HG02943 (cell line): ENCODE data around the gene NCAPG2.

Source experiments
- ATAC-seq: cut with Tn5 transposase; IDR thresholded peaks from one replicate; pipeline ENCODE4 v1.9.1; 2021; ENCODE audit warnings: mild to moderate bottlenecking, low read depth, moderate library complexity; ENCODE audit not compliant: unreplicated experiment

NCAPG2 gene, protein sequence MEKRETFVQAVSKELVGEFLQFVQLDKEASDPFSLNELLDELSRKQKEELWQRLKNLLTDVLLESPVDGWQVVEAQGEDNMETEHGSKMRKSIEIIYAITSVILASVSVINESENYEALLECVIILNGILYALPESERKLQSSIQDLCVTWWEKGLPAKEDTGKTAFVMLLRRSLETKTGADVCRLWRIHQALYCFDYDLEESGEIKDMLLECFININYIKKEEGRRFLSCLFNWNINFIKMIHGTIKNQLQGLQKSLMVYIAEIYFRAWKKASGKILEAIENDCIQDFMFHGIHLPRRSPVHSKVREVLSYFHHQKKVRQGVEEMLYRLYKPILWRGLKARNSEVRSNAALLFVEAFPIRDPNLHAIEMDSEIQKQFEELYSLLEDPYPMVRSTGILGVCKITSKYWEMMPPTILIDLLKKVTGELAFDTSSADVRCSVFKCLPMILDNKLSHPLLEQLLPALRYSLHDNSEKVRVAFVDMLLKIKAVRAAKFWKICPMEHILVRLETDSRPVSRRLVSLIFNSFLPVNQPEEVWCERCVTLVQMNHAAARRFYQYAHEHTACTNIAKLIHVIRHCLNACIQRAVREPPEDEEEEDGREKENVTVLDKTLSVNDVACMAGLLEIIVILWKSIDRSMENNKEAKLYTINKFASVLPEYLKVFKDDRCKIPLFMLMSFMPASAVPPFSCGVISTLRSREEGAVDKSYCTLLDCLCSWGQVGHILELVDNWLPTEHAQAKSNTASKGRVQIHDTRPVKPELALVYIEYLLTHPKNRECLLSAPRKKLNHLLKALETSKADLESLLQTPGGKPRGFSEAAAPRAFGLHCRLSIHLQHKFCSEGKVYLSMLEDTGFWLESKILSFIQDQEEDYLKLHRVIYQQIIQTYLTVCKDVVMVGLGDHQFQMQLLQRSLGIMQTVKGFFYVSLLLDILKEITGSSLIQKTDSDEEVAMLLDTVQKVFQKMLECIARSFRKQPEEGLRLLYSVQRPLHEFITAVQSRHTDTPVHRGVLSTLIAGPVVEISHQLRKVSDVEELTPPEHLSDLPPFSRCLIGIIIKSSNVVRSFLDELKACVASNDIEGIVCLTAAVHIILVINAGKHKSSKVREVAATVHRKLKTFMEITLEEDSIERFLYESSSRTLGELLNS

DNA sequence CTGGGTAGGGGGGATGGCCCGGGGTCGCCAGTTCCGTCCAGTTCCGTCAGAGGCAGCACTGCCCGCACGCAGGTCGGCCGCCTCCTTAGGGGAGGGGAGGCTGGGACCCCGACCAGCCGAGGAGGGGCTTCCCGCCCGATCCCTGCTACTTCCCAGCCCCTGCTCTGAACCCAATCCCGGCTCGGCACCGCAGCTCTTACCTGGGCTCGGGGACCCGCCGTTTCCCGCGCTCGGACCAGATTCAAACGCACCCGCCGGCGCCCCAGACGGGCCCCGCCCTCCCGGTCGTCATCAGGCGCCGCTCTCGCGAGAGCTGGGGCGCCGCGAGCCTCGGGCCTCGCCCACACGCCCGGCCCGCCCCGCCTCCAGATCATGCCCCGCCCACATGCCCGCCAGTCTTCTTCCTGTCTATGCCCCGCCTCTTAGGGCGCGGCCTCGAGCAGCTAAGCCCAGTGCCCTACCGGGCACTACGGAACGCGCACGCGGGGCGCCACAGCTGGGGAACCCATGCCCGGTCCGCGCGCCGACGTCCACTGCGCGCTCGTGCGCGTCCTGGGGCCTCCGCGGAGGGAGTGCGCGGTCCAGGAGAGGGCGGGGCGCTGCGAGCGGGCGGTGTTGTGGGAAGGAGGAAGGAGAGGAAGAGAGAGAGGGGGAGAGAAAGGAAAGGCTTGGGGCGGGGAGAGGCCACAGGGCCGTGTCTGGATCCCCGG lies at the start of gene NCAPG2:
Gene NCAPG2, minus strand, starts transcription at position 281 of the 710 bp plus-strand sequence. CDS start 2,905 bp downstream, outside the sequence.
- ATAC-seq = peak; percentile 97

DNA sequence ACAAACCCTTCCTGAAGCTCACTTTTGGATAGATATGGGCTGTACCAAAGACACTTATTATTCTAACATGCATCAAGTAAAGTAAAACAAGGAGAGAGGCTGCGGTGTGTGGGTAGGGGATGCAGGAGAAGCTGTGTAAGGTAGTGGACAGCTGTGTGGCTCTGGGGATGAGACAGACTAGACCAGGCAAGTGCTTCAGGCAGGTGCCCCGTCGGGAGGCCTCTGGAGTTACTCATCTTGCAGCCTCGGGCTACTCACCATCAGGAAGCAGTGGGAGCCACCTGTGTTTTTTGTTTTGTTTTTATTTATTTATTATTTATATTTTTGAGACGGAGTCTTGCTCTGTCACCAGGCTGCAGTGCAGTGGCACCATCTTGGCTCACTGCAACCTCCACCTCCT lies 49.3 kb upstream of the NCAPG2 start:
- ATAC-seq = no peak

DNA sequence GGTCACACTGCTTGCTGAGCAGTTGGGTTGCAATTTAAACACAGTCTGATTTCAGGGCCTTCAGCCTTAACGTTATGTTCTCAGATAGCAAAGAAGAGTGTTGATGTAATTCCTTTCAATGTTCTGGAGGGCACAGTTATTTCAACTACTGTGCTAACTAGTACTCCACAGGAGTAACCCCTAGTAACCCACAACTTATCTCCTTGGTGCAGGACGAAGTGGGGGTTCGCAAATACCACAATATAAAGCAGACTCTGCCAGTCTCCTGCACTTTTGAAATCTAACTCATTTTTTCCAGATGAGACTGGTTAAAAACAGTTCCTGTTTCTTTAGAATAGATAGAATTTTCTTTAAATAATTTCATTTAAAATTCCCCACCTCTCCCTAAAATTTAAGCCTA lies 47.1 kb upstream of the NCAPG2 start:
- ATAC-seq = no peak

DNA sequence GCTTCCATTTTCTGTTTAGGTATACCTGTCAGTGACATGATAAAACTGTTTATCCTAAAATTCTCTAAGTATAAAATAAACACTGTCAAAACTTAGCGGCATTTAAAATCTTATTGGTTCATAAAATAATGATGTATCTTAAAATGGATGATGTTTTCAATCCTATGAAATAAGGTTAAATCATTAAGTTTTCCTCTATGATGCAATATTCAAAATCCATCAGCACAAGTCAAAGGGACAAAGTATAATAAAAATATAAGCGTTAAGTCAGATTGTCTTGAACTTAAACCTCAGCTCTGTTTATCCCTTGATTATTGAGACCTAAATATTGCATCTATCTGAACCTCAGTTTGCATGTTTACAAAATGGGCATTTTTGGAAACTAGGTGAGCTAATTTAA lies 46.6 kb upstream of the NCAPG2 start:
- ATAC-seq = no peak

DNA sequence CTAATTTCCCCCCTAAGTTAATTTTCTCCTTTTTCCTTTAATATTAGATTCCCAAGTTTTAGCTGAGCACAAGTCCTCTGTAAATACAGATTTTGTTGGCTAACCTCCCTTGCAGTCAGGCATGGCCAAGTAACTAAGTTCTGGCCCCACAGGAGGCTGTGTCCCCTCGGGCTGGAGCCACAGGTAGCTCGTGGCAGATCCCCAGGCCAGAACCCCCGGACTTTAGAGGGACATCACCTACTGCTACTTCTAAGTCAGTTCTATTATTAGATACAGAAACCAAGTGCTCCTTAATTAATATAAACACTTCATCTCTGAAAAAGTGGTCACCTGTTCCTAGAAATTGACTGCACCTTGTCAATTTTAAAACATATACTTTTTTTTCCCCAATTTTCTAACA lies 46.1 kb upstream of the NCAPG2 start:
- no peak for ATAC-seq

DNA sequence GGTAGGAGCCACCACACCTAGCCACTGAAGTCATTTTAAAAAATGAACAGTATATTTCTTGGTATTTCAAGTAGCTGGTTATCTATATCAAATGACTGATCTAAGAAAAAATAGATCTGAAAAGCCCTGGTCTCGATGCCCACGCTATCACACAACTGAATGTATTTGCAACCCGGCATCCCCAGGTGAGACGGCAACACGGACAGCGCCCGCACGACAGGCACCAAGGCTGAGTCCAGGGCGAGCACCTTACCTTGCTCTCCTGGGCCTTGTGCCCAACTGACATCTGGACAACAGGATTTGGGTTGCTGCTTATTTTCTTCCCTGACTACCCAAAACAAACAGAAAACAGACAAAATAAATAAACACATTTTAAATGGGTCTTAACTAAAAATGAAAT lies 44.8 kb upstream of the NCAPG2 start:
- ATAC-seq = no peak

DNA sequence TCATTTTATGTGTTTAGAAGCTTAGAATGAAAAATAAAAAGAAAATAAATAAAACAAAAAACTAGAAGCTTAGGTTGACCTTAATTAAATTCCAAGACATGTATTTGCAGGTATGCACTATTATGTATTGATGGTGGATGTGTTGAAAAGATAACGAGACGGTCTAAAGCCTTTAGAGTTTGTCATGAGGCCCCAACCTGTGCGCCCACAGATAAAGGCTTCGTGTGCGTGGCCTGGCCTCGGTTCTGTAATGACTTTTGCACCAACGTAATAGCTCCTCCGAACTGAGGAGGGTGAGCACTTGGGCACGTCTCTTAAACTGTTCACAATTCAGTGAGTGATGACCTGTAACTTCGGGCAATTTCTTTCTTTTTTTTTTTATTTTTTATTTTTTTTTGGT lies 43.7 kb upstream of the NCAPG2 start:
- ATAC-seq = no peak

DNA sequence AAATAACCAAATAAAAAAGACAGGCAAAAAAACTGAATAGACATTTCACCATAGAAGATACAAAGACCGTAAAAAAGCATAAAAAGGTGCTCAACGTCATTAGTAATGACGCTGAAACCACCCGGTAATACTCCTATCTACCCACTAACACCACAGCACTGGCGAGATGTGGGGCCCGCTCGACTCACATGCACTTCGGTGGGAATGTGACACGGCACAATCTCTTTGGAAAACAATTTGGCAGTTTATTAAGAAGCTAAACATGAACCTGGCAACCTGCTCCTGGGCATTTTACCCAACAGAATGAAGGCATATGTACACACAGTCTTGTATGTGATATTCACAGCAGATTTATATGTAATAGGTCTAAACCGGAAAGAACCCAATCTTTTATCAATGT lies 42.8 kb upstream of the NCAPG2 start:
- no peak for ATAC-seq

DNA sequence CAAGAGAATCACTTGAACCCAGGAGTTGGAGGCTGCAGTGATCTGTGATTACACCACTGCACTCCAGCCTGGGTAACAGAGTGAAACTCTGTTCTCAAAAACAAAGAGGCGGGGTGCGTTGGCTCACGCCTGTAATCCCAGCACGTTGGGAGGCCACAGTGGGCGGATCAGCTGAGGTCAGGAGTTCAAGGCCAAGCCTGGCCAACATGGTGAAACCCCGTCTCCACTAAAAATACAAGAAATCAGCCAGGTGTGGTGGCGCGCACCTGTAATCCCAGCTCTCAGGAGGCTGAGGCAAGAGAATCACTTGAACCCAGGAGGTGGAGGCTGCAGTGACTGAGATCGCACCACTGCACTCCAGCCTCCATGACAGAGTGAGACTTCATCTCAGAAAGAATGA lies 42.4 kb upstream of the NCAPG2 start:
- no peak for ATAC-seq

DNA sequence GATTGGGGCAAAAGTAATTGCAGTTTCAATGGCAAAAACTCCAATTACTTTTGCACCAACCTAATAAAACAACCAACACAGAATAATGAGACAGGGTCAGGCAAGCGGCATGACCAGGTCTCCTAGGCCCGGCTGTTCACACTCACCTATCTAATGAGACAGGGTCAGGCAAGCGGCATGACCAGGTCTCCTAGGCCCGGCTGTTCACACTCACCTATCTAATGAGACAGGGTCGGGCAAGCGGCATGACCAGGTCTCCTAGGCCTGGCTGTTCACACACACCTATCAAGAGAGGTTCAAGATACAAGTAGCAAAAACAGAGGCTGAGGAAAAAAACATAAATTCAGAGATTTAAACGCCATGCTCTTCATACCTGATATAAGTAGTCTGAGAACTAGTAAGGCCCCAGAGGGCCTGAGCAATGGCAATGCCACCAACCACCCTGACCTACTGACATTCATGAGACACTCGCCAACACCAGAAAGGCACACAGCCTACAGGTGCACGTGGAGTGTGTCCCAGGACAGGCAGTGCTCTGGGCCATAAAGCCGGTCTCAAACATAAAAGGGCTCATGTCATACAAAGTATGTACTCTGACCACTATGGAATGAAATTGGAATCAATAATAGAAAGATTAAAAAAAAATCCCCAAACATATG lies 40.6 kb upstream of the NCAPG2 start:
- no peak for ATAC-seq

DNA sequence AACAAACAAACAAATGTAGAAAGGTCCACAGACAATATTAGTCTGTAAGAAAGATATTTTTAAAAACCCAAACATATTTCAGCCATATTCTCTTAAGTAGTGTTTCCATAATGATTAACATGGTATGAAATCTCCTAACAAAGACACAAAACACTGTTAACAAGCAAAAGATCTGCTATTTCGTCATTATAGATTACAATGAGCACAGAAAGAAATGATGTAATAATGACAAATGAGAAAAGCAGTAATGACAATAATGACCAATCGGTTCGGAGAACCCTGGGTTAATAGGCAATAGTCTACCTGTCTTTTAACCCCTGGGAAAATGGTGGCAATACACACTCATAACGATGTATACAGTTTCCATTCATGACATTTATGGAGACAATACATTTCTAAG lies 39.5 kb upstream of the NCAPG2 start:
- ATAC-seq = no peak

DNA sequence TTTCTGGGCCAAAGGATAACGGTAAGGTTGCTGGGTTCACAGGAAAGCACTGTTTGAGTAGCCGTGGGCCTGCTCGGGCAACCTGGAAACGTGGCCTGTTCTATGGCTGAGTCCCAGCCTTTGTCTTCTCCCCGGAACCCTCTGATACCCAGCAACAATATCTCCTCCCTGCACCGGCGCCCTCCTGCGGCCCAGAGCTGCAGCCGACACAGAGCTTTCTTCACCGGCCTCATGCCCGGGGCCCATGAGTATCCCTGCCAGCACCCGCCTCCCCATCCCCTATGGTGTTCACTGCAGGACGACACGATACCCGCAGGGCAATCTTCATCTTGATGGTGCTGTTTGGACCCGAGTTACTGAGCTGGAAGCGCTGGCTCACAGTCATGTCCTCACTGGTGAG lies 38.6 kb upstream of the NCAPG2 start:
- no peak for ATAC-seq

DNA sequence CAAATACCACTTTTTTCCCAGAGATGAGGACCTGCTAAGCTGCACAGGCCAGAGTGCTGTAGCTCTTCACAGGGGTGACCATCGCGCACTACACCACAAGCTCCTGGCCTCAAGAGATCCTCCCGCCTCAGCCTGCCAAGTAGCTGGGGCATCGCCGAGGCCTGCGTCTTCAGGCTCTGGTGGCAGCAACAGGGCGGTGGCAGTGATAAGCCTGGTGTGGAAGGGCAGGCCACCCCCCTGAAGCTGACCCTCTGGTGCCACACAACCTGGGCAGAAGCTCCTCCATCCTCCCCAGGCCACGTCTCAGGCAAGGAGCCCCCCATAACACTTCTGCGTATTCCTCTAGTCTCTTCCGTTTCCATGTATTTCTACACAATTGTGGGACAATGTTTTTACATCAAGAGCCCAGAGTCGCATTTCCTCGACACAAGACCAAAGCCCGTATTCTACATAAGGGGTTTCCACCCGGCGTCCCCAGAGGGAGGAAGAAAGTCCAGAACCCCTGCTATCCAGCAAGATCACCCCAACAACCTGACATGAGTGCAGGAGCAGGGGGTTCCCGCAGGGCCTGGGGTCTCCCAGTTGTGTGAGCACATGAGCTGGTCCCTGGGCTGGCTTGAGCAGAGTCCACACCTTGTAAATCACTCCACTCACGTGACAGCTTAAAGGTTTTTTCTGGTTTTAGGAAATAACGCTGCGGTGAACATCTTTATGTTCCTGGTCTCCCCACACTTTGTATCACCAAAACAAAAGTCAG lies 37.6 kb upstream of the NCAPG2 start:
- ATAC-seq = no peak

DNA sequence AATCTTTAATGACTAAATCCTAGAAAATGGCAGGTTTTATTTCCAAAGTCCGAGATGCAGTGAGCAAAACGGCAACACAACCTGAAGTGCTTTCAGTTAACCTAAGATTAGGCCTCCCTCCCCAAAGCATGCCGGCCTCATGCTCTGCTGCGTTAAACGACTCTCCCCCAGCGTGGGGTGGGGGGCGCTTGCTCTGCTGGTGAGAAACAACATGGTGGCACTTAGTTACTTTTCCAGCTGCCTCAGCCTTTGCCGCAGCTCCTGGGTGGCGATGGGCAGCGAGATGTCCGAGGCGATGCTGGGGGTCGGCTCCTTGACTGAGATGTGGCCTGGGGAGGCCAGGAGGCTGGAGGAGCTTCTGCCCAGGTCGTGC lies 36.7 kb upstream of the NCAPG2 start:
- no peak for ATAC-seq

DNA sequence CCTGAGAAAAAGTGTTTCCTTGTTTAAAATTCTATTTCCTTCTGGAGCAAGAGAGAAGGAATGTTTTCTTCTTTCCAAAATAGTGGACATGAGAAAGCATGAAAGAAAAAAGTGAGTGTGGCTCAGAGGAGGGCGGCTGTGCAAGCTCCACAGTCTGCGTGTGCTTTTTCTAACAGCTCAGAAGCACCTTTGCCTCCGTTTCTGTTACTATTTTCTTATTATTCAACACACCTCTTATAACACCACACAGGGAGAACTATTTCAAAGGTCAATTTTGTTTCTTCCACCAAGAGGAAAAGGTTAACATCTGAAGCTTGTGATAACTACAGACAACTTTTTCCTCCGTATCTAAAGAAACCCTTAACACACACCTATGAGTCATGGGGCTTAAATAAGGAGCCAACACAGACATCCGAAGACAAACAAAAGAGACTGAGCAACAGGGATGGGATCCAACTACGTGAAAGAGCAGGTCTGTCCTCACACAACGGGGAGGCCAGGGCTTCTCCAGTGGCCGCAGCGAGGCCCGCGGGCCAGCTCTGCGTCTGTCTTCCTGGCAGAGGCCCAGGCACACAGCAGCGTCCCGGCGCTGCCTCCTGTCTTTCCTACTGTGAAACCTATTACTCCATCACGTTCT lies 36.2 kb upstream of the NCAPG2 start:
- no peak for ATAC-seq

DNA sequence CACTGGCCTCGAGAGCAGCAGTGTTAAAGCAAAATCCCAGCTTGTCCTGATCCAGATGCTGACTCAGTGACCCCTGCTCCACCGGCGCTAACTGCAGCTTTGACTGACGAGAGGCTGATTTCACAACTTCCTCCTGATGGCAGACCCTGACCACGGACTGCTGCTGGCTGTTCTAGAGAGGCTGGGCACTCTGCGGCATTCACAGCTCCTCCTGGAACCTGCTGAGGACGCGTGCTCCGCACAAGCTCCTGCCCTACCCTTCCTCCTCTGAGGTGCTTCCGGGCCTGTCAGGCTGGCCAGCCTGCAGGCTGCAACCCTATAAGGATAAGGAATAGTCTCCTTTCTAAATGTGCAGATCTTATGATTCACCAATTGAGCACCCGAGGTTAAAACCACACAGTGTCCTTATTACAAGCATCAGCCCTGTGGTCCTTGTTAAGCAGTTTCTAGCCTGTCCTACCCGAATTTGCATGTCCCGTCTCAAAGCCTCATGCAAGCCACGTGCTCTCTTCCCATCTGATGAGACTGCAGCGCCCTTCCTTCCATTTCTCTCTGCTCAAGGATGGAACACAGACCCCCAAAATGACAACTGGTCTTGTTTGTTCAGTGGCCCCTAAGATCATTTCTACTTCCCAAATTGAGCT lies 35.5 kb upstream of the NCAPG2 start:
- no peak for ATAC-seq

DNA sequence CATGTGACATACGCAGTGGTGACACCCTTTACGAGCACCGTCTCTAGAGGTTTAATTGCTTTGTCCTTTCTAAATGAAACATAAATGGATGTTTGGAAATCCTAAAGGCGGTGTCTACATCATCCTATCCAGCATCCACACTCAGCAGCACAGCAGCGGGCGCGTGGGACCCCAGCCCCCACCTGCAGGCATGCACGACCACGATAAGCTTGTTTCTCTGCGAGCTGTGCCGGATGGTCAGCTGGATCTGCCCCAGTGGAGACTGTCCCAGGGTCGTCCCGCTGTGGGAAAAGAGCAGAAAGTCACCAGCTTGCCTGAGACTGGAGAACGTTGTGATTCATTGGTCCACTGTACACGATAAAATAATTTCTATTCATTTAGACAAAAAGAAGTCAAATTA lies 34.2 kb upstream of the NCAPG2 start:
- ATAC-seq = no peak

DNA sequence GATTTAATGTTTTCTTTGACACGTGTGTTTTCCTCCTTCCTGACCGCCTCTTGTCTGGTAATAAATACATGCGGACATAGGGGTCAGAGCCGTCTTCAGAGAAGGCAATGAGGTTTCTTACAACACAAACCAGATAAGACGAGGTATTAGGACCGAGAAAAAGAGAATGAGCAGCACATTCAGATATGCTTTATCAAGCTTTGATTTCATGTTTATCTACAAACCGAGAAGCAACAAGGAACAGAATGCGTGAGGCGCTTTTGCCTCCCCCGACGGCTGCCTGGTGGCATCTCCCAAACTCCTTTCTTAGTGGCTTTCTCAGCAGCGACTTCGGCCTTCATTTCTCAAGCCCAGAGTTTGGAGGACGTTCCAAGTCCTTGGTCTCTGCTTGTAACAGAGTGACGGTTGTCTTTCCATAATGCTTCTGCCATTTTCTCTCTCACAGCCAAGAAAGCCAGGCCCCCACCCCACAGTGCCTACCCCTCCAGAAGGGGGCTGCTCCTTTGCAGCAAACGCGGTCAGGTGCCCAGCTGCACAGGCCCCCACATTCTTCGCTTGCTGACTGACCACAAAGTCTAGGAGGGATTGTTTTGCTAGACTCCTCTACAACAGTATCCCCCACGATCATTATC lies 32.6 kb upstream of the NCAPG2 start:
- ATAC-seq = no peak
